Activated CD8-positive, alpha-beta memory T cell treated with anti-CD3 and anti-CD28 coated beads, Interleukin-2, amount 10 ng/mL, durations not matched to agents 7 days and 5 days (primary cell): ENCODE results near the gene WDCP. TPM values are rescaled to one million over a fixed set of nuclear protein-coding genes. Genes with fewer than 3 reads are reported as not detected.

ENCODE experiments used
- ATAC-seq: fragments of 150-1000 bp; cut with Tn5 transposase; one replicate; pipeline ENCODE4 v1.10.0; 2021; ENCODE audit warnings: moderate library complexity
- CTCF ChIA-PET: fragments of 350-600 bp; sonication (Branson Sonifier 250); formaldehyde crosslinking; loops from one replicate; lab custom pipeline; 2021; ENCODE audit warnings: antibody characterized with exemption; lab: Charles Lee
- DNase-seq: peaks from one replicate; pipeline ENCODE4 v3.0.0-alpha.2; 2020
- H3K27ac Mint-ChIP-seq: one replicate; pipeline ENCODE4 v1.8.0; 2021; ENCODE audit warnings: mild to moderate bottlenecking, mixed read lengths
- H3K27me3 Mint-ChIP-seq: one replicate; pipeline ENCODE4 v1.8.0; 2021; ENCODE audit warnings: mixed read lengths
- H3K36me3 Mint-ChIP-seq: one replicate; pipeline ENCODE4 v1.8.0; 2021; ENCODE audit warnings: mild to moderate bottlenecking, mixed read lengths
- H3K4me1 Mint-ChIP-seq: one replicate; pipeline ENCODE4 v1.8.0; 2021; ENCODE audit warnings: mixed read lengths
- H3K4me3 Mint-ChIP-seq: one replicate; pipeline ENCODE4 v1.8.0; 2021; ENCODE audit warnings: mild to moderate bottlenecking, moderate library complexity, mixed read lengths
- H3K9me3 Mint-ChIP-seq: one replicate; pipeline ENCODE4 v1.8.0; 2022; ENCODE audit warnings: low read depth, mixed read lengths
- total RNA-seq, 2 experiments: library from RNA; stranded (reverse); gene quantifications; one replicate each; pipeline ENCODE4 v1.2.3, GENCODE V29; 2021

Gene WDCP
- total RNA-seq, 2 experiments from 2014 or later, result 22.8 to 26.5 TPM

DNA sequence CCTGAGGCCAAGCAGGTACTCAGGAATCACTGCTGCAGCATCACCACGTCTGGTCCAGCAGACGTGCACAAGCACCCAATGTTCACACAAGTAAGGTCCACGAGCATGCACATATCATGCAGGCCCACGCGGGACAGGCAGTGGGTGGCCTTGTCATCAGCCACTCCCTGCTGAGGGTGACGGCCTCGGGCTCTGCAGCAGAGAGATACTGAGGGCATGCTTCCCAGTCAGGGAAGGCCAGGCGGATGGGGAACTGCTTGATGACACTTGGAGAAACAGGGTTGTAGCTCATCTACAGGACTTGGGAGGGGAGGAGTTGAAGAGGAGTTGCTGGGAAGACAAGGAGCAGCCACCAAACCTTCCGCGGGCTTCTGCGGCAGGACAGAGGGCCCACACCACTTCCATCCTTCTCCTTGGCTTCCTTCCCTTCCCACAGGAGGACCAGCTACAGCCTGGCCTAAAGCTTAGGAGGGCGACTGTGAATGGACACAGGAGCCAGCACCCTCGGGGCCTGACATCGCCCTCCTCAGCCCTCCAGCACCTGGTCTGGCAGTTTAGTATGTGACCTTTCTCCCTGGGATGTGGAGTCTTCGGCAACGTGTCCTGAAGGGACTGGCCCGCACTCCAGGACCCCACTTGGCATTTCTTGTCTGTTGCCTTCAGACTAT is 22.1 kb downstream of the WDCP start:
- ATAC-seq, result no peak
- no peaks in the 10 kb centered on the region for H3K27me3 Mint-ChIP-seq
- peaks cover 15% of the 10 kb centered on the region for H3K36me3 Mint-ChIP-seq
- no peaks in the 10 kb centered on the region for H3K9me3 Mint-ChIP-seq
- no peak overlapping the region for H3K4me3 Mint-ChIP-seq
- H3K27ac Mint-ChIP-seq, result no peak overlapping the region
- peaks cover 3% of the 10 kb centered on the region for H3K4me1 Mint-ChIP-seq
- DNase-seq, result no peak
- CTCF ChIA-PET, result no interaction called here

DNA sequence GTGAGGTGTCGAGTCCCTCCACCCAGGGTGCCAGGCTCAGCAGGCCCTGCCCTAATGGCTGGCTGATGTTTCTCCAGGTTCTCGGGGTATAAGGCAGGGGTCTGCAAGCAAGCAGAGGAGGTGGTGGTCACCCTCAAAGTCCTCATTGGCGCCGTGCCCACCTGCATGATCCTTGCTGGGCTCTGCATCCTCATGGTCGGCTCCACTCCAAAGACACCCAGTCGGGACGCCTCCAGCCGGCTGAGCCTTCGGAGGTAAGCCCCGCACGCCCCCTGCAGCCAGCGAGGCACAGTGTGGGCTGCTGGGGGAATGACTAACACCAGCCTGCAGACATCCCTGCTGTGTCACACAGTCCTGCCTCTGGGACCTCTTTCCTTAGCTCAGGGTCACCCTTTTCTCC is 23.2 kb downstream of the WDCP start:
- Mint-ChIP-seq H3K27me3 (no peaks in the 10 kb centered on the region), H3K9me3 (no peaks in the 10 kb centered on the region), H3K4me1 (no peaks in the 10 kb centered on the region), H3K36me3 (peaks cover 5% of the 10 kb centered on the region), H3K4me3 (no peak overlapping the region), H3K27ac (no peak overlapping the region)
- CTCF ChIA-PET, result no interaction called here
- DNase-seq (no peak), ATAC-seq (no peak)

DNA sequence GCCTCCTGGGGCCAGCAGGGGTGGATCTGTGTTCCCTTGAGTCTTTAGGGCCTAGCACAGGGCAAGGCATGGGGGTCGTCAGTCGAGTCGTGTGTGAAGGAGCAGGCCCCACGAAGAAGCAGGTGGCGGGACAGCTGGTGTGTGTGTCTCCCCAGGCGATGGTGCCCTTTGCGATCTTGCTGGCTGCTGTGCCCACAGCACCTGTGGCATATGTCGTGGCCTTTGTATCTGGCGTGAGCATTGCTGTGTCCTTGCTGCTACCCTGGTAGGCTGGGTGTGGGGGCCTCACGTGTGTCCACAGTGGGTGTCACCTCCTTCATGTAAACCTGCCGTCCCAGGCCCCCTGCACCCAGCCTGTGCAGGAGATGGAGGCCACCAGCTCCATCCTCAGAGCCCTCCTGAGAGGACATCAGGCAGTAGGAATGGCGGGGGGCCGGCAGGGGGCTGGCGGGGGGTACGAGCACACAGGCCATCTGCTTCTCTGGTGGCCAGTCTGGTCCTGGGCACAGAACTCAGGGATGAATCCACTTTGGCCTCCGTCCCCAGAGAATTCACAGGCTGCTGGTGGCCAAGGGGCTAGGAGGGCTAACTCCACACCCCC is 24.1 kb downstream of the WDCP start:
- Mint-ChIP-seq H3K27me3 (no peaks in the 10 kb centered on the region), H3K4me1 (no peaks in the 10 kb centered on the region), H3K27ac (no peak overlapping the region), H3K36me3 (peaks cover 4% of the 10 kb centered on the region), H3K9me3 (no peaks in the 10 kb centered on the region), H3K4me3 (no peak overlapping the region)
- no peak for DNase-seq
- no peak for ATAC-seq
- CTCF ChIA-PET, result interaction anchor here (1.6 kb wide), 1 partner anchor 61 kb away, joined by 9 read pairs; the partner anchor contains the start of gene TP53I3

DNA sequence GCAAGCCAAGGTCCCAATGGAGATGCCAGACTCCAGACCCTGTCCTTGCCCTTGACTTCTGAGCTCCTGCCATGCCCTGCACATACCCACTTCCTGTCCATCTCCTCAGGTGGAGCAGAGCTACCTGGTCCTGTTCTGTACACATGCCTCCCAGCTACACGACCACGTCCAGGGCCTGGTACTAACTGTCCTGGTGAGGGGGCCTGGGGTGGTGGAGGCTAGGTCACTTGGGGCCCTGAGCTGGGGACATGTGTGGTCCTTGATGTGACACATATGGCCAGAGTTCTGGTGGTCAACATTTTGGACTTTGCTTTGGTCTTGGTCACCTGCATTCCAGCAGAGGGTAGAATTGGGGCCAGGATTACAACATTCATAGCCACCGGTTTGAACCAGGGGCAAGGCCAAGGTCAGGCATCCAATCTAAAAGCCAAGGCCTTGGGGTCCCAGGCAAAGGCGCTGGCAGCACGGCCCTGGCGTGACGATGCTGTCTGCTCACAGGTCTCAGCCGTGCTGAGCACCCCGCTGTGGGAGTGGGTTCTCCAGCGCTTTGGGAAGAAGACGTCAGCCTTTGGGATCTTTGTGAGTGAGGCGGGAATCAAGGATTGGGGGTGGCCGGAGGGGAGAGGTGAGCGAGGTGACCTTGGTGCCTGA is 24.7 kb downstream of the WDCP start:
- Mint-ChIP-seq H3K27ac (no peak overlapping the region), H3K27me3 (no peaks in the 10 kb centered on the region), H3K4me3 (no peak overlapping the region), H3K4me1 (no peaks in the 10 kb centered on the region), H3K9me3 (no peaks in the 10 kb centered on the region), H3K36me3 (peaks cover 4% of the 10 kb centered on the region)
- CTCF ChIA-PET, result interaction anchor here (0.9 to 1.6 kb wide), 2 partner anchors 9 to 62 kb away, joined by 3 to 9 read pairs; partner anchors contain the start of gene TP53I3
- ATAC-seq (no peak), DNase-seq (no peak)

DNA sequence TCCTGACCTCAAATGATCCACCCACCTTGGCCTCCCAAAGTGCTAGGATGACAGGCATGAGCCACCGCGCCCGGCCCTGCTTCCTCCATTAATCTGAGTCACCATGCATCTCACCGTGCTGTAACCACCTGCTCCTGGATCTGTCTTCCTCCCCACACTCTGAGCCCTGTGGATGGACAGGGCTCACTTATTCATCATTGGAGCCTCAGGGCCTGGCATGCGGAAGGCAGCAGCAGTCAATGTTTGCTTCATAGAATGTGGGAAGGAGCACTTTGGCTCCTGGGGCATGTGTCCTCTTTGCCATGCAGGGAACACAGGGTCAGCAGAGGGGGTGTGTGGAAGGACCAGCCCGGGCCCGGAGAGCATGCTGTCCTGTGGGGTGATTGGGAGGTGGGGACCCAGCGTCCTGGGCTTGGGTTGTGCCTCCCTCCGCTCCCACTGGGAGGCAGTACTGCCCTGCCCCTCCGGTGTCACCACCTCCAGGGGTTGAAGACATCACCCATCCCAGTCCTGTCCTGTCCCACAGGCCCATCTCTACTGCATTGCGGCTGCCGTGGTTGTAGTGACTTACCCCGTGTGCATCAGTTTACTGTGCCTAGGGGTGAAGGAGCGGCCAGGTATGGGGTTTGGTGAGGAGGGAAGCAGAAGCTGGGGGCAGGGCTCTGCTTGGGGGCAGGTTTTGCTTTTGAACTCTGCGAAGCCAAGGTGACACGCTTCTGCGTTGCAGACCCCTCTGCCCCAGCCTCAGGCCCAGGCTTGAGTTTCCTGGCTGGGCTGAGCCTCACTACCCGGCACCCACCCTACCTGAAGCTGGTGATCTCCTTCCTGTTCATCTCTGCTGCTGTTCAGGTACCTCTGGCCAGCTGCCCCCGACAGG is 25.8 kb downstream of the WDCP start:
- no peak overlapping the region for H3K27ac Mint-ChIP-seq
- H3K4me1 Mint-ChIP-seq, result no peaks in the 10 kb centered on the region
- no peaks in the 10 kb centered on the region for H3K9me3 Mint-ChIP-seq
- H3K4me3 Mint-ChIP-seq, result no peak overlapping the region
- no peaks in the 10 kb centered on the region for H3K27me3 Mint-ChIP-seq
- DNase-seq, result peak; percentile 46
- CTCF ChIA-PET, result interaction anchor here (0.9 to 1.6 kb wide), 2 partner anchors 8 to 63 kb away, joined by 3 to 9 read pairs; partner anchors contain the start of gene TP53I3
- peaks cover 2% of the 10 kb centered on the region for H3K36me3 Mint-ChIP-seq
- ATAC-seq, result peak; percentile 61

DNA sequence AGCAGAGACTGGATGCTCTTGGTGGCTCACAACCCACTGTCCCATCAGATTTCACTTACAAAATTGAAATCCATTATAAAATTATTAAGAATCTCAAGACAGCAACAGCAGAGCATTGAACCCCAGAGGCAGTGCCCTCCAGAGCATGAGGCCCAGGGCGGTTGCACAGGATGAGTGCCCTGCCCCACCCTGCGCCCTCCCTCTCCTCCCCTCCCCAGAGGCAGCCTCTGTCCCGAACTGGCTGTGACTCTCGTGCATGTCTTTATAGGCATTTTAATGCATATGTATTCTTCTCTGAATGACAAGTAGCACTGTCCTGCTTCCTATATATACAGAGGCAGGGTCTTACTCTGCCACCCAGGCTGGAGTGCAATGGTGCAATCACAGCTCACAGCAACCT is 26.9 kb downstream of the WDCP start:
- Mint-ChIP-seq H3K27ac (no peak overlapping the region), H3K4me3 (no peak overlapping the region), H3K9me3 (no peaks in the 10 kb centered on the region), H3K36me3 (no peaks in the 10 kb centered on the region), H3K27me3 (no peaks in the 10 kb centered on the region), H3K4me1 (no peaks in the 10 kb centered on the region)
- CTCF ChIA-PET, result no interaction called here
- ATAC-seq (no peak), DNase-seq (no peak)

DNA sequence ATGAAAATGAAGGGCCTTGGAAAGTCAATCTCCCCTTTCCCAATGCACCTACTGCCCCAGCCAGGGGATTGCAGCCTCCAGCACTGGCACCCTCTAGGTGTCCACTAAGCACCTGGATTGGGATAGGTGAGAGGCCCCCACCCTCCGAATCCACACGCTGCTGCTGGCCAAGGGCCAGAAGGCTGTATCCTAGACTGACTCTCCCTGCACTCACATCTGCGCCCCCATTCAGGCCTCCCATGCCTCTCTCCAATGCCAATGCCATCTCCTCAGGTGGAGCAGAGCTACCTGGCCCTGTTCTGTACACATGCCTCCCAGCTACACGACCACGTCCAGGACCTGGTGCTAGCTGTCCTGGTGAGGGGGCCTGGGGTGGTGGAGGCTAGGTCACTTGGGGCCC is 27.5 kb downstream of the WDCP start:
- CTCF ChIA-PET, result no interaction called here

DNA sequence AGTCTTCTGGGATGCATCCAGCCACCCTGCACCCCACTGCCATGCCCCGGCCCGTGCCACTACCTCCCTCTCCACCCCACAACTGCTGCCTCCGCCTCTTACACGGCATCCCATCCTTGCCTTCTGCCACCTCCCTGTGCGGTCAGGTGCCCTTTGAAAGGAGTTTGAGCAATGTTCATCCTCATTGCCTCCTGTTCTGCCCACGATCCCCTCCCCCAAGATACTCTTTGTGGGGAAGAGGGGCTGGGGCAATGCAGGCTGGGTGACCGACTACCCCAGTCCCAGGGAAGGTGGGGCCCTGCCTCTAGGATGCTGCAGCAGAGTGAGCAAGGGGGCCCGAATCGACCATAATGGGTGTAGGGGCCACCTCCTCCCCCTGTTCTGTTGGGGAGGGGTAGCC is 28.9 kb downstream of the WDCP start:
- DNase-seq (no peak), ATAC-seq (no peak)
- CTCF ChIA-PET, result no interaction called here

More for the DNA sequence above, 27.5 kb downstream of the WDCP start:
- no peaks in the 10 kb centered on the region for H3K36me3 Mint-ChIP-seq
- H3K9me3 Mint-ChIP-seq, result no peaks in the 10 kb centered on the region
- peak overlapping the region; percentile 12 for H3K27ac Mint-ChIP-seq
- H3K4me3 Mint-ChIP-seq, result no peak overlapping the region
- H3K27me3 Mint-ChIP-seq, result no peaks in the 10 kb centered on the region
- DNase-seq, result no peak
- no peak for ATAC-seq
- no peaks in the 10 kb centered on the region for H3K4me1 Mint-ChIP-seq

DNA sequence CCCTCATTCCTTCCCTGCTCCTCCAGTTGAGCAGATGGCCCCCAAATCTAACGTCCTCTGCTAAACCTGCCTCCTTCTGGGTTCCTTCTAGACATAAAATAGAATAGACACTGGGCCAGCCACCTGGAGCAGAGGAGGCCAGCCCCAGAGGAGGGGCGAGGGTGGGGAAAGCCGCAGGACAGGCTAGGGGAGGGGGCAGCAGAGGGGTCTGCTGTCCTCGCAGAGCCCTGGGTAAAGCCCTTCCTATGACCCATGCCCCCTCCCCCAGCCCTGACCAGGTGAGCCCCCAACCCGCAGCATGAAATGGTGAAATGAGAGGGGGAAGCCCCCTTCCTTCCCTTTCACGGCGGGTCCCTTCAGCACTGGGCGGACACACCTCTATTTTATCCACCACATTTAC is 29.5 kb downstream of the WDCP start:
- H3K27ac Mint-ChIP-seq, result no peak overlapping the region

More for the DNA sequence above, 28.9 kb downstream of the WDCP start:
- H3K36me3 Mint-ChIP-seq, result no peaks in the 10 kb centered on the region
- H3K4me3 Mint-ChIP-seq, result no peak overlapping the region
- no peaks in the 10 kb centered on the region for H3K9me3 Mint-ChIP-seq
- no peak overlapping the region for H3K27ac Mint-ChIP-seq
- no peaks in the 10 kb centered on the region for H3K4me1 Mint-ChIP-seq
- no peaks in the 10 kb centered on the region for H3K27me3 Mint-ChIP-seq

DNA sequence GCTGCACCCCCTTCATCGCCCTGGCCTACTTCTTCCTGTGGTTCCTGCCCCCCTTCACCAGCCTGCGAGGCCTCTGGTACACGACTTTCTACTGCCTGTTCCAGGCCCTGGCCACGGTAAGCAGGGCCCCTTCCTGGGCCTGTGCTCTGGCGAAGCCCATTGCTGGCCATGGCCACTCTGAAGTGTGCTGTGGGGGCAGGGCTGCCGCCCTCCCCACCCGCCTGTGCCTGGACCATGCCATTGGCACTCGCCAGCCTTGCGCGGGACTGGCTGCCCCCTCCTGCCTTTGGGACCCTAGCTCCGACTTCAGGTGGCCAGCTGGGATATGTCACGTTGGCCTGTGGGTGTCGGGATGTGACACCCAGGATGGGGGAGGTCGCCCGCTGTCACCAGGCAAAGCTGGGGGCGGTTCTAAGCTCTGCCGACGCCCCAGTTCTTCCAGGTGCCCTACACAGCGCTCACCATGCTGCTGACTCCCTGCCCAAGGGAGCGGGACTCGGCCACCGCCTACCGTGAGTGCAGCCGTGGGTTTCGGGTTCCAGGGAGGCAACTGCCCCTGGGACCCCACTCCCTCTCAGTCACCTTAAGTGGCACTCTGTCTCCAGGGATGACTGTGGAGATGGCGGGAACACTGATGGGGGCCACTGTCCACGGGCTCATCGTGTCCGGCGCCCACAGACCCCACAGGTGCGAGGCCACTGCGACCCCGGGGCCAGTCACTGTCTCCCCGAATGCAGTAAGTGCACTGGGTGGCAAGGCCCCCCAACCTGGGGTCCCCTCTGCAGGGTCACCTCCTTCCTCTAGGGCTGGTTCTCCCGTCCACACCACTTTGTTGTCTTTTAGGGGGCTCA is 30.1 kb downstream of the WDCP start:
- H3K27ac Mint-ChIP-seq, result no peak overlapping the region
- ATAC-seq (no peak), DNase-seq (no peak)
- H3K4me1 Mint-ChIP-seq, result no peaks in the 10 kb centered on the region
- no peaks in the 10 kb centered on the region for H3K36me3 Mint-ChIP-seq
- H3K27me3 Mint-ChIP-seq, result peaks cover 7% of the 10 kb centered on the region
- CTCF ChIA-PET, result no interaction called here
- H3K9me3 Mint-ChIP-seq, result no peaks in the 10 kb centered on the region
- H3K4me3 Mint-ChIP-seq, result no peak overlapping the region

More for the DNA sequence above, 29.5 kb downstream of the WDCP start:
- Mint-ChIP-seq H3K4me1 (no peaks in the 10 kb centered on the region), H3K27me3 (peaks cover 2% of the 10 kb centered on the region), H3K9me3 (no peaks in the 10 kb centered on the region), H3K36me3 (no peaks in the 10 kb centered on the region), H3K4me3 (no peak overlapping the region)
- no peak for DNase-seq
- no peak for ATAC-seq
- CTCF ChIA-PET, result no interaction called here

DNA sequence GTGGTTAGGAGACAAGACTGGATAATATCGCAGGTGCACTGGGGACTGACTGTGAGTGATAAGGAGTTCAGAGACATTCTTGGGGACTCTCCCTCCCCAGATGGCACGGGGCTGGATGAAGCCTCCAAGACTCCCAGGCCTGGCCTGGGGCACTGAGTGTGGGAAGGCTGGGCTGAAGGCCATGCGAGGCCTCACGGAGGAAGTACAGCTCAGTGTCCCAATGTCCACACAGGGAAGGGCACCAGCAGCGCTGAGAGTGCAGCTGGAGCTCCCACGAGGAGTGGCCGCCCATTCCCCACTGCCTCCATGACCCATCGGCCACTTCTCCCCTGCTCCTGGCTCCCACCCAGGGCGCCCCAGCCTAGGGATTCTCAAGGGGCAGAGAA is 30.8 kb downstream of the WDCP start:
- DNase-seq (no peak), ATAC-seq (no peak)
- Mint-ChIP-seq H3K27ac (no peak overlapping the region), H3K4me3 (no peak overlapping the region), H3K4me1 (peaks cover 1% of the 10 kb centered on the region), H3K36me3 (no peaks in the 10 kb centered on the region), H3K9me3 (no peaks in the 10 kb centered on the region), H3K27me3 (peaks cover 14% of the 10 kb centered on the region)
- CTCF ChIA-PET, result interaction anchor here (1.4 kb wide), 1 partner anchor 12 kb away, joined by 3 read pairs; no protein-coding TSS in a partner anchor

DNA sequence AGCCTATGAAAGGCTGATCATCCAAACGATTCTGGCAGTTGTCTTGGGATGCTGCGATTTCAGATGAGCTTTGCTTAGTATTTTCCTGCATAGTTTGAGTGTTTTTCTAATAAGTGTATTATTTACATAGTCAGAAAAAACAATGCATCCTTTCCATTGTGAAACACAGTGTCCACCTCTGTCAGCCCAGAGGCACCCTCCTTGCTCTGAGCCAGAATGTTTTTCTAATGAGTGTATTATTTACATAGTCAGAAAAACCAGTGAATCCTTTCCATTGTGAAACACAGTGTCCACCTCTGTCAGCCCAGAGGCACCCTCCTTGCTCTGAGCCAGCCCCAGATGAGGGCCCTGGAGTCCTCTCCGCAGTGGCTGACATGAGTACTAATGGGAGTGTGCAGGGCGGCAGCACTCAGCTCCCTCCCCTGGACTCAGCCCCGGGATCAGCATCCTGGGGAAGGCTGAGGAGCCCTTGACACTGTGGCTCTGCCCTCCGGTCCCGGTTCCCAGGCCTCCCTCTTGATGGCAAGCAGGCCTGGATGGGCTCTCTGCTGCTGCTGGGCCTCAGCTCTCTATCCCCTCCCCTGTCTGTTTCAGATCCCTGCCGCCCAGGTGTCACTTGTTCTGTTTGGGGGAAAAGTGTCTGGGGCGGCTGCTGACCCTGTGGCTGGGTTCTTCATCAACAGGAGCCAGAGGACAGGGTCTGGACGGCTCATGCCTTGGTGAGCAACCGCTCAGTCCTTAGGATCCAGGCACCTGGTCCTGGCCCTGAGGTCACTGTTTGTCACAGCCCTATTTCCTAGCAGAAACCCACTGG is 31.4 kb downstream of the WDCP start:
- CTCF ChIA-PET, result interaction anchor here (0.8 to 1.4 kb wide), 2 partner anchors 12 to 69 kb away, joined by 3 read pairs; partner anchors contain the start of gene TP53I3
- H3K27ac Mint-ChIP-seq, result no peak overlapping the region
- H3K36me3 Mint-ChIP-seq, result no peaks in the 10 kb centered on the region
- ATAC-seq, result no peak
- peaks cover 7% of the 10 kb centered on the region for H3K4me1 Mint-ChIP-seq
- H3K4me3 Mint-ChIP-seq, result no peak overlapping the region
- no peak for DNase-seq
- no peaks in the 10 kb centered on the region for H3K9me3 Mint-ChIP-seq
- peaks cover 20% of the 10 kb centered on the region for H3K27me3 Mint-ChIP-seq
